GM20000 (cell line): Measurements from ENCODE around the gene KCNIP4.
"Not testable (repeated sequence)": the region's sequence is repeated elsewhere in the genome, so short reads cannot be mapped to it uniquely, and the experiment has no call there.

Source experiments
- DNase-seq: peaks from one replicate; pipeline ENCODE4 v3.0.0; 2012; ENCODE audit warnings: low spot score
- CTCF ChIP-seq: IDR thresholded peaks from 2 replicates; pipeline ENCODE4 v1.5.1; 2012; ENCODE audit warnings: mild to moderate bottlenecking, control low read depth; ENCODE audit errors: extremely low read depth, missing control alignments

Gene KCNIP4

DNA sequence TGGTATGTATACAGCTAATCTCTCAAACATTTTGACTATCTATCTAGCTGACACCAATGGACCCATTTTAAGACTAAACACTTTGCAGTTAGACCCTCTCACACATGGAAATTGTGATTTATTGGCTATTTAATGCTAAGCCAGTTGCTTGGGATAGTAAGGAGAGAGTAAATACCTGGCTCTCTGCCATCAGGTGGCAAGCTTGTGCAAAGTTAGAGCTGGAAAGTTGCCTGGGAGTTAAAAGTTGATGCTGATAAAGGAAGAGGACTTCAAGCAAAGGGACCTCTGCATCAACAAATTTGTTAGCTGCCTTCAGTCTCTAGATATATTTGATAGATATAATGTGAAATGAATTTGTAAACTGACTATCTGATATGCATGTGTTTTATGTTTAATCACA is 1187.2 kb downstream of the KCNIP4 start:
- no peak for DNase-seq
- TF ChIP-seq CTCF = no peak

DNA sequence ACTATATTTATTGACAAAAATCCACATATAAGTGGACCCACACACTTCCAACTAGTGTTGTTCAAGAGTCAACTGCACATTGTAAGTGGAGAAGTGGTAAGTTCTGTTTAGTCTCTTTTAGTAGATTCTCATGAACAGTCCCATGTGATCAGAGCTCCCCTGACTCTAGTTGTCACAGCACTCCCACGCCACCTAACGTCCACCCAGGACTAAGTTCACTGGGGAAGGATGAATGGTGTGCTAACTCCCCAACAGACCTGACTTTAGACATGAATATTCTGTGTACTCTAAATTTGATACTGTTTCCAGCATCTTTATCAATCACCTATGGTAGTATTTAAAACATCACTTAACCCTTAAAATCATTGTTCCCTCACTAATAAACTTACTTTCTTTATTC is 1188.5 kb downstream of the KCNIP4 start:
- no peak for DNase-seq
- no peak for TF ChIP-seq CTCF

DNA sequence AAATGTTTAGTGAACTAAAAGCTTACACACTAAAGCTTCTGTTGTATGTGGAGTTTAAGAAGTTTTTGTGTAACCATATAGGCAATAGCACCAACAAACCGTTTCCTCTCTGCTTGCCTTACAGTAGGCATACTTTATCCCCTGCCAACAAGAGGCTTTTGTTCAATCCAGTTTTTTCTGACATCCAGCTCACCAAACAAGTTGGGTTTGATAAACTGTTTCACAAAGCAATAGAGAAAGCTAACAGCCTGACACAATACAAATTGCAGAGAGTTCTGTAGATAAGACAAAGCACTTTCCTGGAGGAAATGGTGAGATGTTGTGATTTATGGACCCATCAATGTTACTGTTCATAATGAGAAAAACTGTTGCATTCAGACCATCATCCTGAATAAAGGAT is 1194.5 kb downstream of the KCNIP4 start:
- DNase-seq = no peak
- no peak for TF ChIP-seq CTCF

DNA sequence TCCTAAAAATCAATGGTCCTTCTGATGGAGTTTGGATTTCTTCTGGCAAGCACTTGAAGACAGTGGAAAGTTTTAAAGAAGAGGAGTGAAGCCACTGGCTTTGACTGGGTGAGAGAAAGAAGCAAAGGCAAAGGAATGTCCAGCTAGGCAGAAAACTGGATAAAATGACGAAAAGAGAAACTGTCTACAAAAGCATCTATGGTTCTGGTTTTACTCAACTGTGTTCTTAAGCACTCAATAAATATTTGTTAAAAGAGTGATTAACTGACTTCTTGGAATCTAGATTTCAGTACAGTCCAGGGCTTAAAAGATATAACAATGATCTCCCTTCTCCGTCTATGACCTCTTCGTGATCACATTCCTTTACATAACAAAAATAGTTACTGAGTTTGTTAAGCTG is 1195.9 kb downstream of the KCNIP4 start:
- DNase-seq = no peak
- TF ChIP-seq CTCF = no peak

- DNase-seq = not testable (repeated sequence)
These were observed 1202.6 kb downstream of the KCNIP4 start for GRCh38 chr4:20746000-20746399.

GRCh38 chr4:20735931-20736330 is 1212.6 kb downstream of the KCNIP4 start:
- TF ChIP-seq CTCF = no peak
- DNase-seq = no peak

GRCh38 chr4:20724915-20725314 is 1223.7 kb downstream of the KCNIP4 start:
- no peak for TF ChIP-seq CTCF
- no peak for DNase-seq

- no peak for TF ChIP-seq CTCF
- no peak for DNase-seq
These were observed 1225.1 kb downstream of the KCNIP4 start for GRCh38 chr4:20723463-20723862.
